Left ventricle myocardium inferior (tissue), 1 donor: Measurements from ENCODE around the gene ZNF322. TPM values are rescaled to one million over a fixed set of nuclear protein-coding genes. Genes with fewer than 3 reads are reported as not detected.

Source experiments
- DNase-seq: peaks from one replicate; pipeline ENCODE4 v3.0.0-alpha.2; 2020
- H3K27ac ChIP-seq: fragments of 200-600 bp; replicated peaks from 2 replicates; pipeline ENCODE4 v1.8.0; 2021
- H3K27me3 ChIP-seq: fragments of 200-600 bp; 2 replicates; pipeline ENCODE4 v1.8.0; 2021; ENCODE audit warnings: low read depth
- H3K36me3 ChIP-seq: fragments of 200-600 bp; 2 replicates; pipeline ENCODE4 v1.8.0; 2021
- H3K4me1 ChIP-seq: fragments of 200-600 bp; 2 replicates; pipeline ENCODE4 v1.8.0; 2021
- H3K4me3 ChIP-seq: fragments of 200-600 bp; 2 replicates; pipeline ENCODE4 v1.8.0; 2021; ENCODE audit warnings: mild to moderate bottlenecking, moderate library complexity
- H3K9me3 ChIP-seq: fragments of 200-600 bp; replicated peaks from 2 replicates; pipeline ENCODE4 v1.8.0; 2021
- CTCF ChIP-seq: fragments of 200-600 bp; IDR thresholded peaks from 2 replicates; pipeline ENCODE4 v1.8.0; 2021; ENCODE audit warnings: antibody characterized with exemption, mild to moderate bottlenecking, borderline replicate concordance
- intact Hi-C: fragments of 100-400 bp; cut with micrococcal nuclease; formaldehyde crosslinking; loops from one replicate; pipeline ENCODE4 v1.11.0; 2022
- total RNA-seq: library from RNA; stranded (reverse); fragmentation: NEBNext Ultra II Directional; extraction: Animal tissue kit (Norgen Biotek cat#: 25700); gene quantifications from one replicate; pipeline ENCODE4 v1.2.1, GENCODE V29; 2021
- donor health status: DM: no; HTN: yes; CAD: no; lungs with severe emphysema.

The ZNF322 gene
- total RNA-seq, 1 donor from 2014 or later: 12.9 TPM

- TF ChIP-seq CTCF: no peak
- Histone ChIP-seq H3K4me3 (peak overlapping the region; percentile 89), H3K27ac (peak overlapping the region; percentile 90), H3K9me3 (no peaks in the 10 kb centered on the region), H3K27me3 (peaks cover 22% of the 10 kb centered on the region), H3K4me1 (peaks cover 48% of the 10 kb centered on the region), H3K36me3 (peaks cover 24% of the 10 kb centered on the region)
- intact Hi-C loops: no loop called here
- DNase-seq: no peak
Measured at GRCh38 chr6:26660000-26660361, 435 bp upstream of the ZNF322 start.

GRCh38 chr6:26657256-26657655 is 2.3 kb downstream of the ZNF322 start:
- no peak for TF ChIP-seq CTCF
- Histone ChIP-seq H3K4me3 (no peak overlapping the region), H3K27me3 (no peaks in the 10 kb centered on the region), H3K4me1 (peaks cover 48% of the 10 kb centered on the region), H3K27ac (no peak overlapping the region), H3K9me3 (no peaks in the 10 kb centered on the region), H3K36me3 (peaks cover 46% of the 10 kb centered on the region)
- intact Hi-C loops: no loop called here
- DNase-seq: no peak

GRCh38 chr6:26653007-26653406 is 6.5 kb downstream of the ZNF322 start:
- H3K36me3 ChIP-seq: peaks cover 69% of the 10 kb centered on the region
- no peak for DNase-seq
- no peak overlapping the region for H3K27ac ChIP-seq

GRCh38 chr6:26651133-26651781 is 8.3 kb downstream of the ZNF322 start:
- Histone ChIP-seq H3K27ac (no peak overlapping the region), H3K4me3 (no peak overlapping the region), H3K36me3 (peaks cover 58% of the 10 kb centered on the region), H3K9me3 (peaks cover 18% of the 10 kb centered on the region), H3K27me3 (no peaks in the 10 kb centered on the region), H3K4me1 (peaks cover 10% of the 10 kb centered on the region)
- no peak for DNase-seq
- intact Hi-C loops: no loop called here
- TF ChIP-seq CTCF: no peak

More at GRCh38 chr6:26653007-26653406, 6.5 kb downstream of the ZNF322 start:
- H3K4me1 ChIP-seq: peaks cover 27% of the 10 kb centered on the region
- intact Hi-C loops: no loop called here
- TF ChIP-seq CTCF: no peak
- peaks cover 10% of the 10 kb centered on the region for H3K9me3 ChIP-seq
- no peak overlapping the region for H3K4me3 ChIP-seq
- H3K27me3 ChIP-seq: no peaks in the 10 kb centered on the region

- H3K9me3 ChIP-seq: peaks cover 18% of the 10 kb centered on the region
- H3K27me3 ChIP-seq: no peaks in the 10 kb centered on the region
- H3K36me3 ChIP-seq: peaks cover 50% of the 10 kb centered on the region
- H3K4me3 ChIP-seq: no peak overlapping the region
- intact Hi-C loops: no loop called here
- H3K4me1 ChIP-seq: no peaks in the 10 kb centered on the region
- no peak overlapping the region for H3K27ac ChIP-seq
- no peak for DNase-seq
- no peak for TF ChIP-seq CTCF
Measured at GRCh38 chr6:26646074-26646473, 13.5 kb downstream of the ZNF322 start.
